ENCODE data around the gene KLHDC9. TPM values are rescaled to one million over a fixed set of nuclear protein-coding genes. Genes with fewer than 3 reads are reported as not detected.

The KLHDC9 gene
- total RNA-seq, 1 donor from 2014 or later = 14.3 TPM

- Mint-ChIP-seq H3K4me1 (ENCODE audit: unreplicated experiment) (no peaks in the 10 kb centered on the region), H3K4me3 (peak overlapping the region; percentile 67), H3K9me3 (no peaks in the 10 kb centered on the region), H3K27ac (peak overlapping the region; percentile 86), H3K36me3 (peaks cover 4% of the 10 kb centered on the region), H3K27me3 (peaks cover 13% of the 10 kb centered on the region)
- TF ChIP-seq, protein P1, sequence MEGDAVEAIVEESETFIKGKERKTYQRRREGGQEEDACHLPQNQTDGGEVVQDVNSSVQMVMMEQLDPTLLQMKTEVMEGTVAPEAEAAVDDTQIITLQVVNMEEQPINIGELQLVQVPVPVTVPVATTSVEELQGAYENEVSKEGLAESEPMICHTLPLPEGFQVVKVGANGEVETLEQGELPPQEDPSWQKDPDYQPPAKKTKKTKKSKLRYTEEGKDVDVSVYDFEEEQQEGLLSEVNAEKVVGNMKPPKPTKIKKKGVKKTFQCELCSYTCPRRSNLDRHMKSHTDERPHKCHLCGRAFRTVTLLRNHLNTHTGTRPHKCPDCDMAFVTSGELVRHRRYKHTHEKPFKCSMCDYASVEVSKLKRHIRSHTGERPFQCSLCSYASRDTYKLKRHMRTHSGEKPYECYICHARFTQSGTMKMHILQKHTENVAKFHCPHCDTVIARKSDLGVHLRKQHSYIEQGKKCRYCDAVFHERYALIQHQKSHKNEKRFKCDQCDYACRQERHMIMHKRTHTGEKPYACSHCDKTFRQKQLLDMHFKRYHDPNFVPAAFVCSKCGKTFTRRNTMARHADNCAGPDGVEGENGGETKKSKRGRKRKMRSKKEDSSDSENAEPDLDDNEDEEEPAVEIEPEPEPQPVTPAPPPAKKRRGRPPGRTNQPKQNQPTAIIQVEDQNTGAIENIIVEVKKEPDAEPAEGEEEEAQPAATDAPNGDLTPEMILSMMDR (conservative IDR thresholded peaks at IDR 0.05) = no peak
- DNase-seq (ENCODE audit: extremely low spot score, unreplicated experiment) = no peak
Observed at GRCh38 chr1:161068306-161069234, 29.6 kb upstream of the KLHDC9 start.

DNA sequence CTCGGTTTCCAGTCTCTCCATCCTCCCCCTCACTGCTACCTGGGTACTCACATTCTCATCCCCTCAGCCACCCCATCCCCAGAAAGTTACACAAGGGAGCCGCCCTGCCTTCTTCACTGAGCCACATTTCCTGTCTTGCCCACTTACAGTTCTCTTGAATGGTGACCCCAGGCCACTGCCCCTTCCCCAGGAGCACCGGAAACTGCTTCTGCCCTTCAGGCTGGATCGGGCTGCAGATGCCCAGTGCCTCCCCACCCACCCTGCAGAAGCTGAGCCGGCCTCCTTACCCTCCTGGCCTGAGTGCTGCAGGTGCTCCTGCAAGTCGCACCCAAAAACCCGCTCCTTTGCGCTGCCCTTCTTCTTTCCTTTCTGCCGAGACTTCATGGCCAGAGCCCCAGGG lies 28.9 kb upstream of the KLHDC9 start:
- TF ChIP-seq, protein P1 (conservative IDR thresholded peaks at IDR 0.05) = no peak
- H3K36me3 Mint-ChIP-seq = peaks cover 4% of the 10 kb centered on the region

GRCh38 chr1:161069731-161070270 lies 28.4 kb upstream of the KLHDC9 start, which contains the start of gene ARHGAP30:
TSS of gene ARHGAP30 (minus strand) at chr1:161069891. CDS start at chr1:161069624, 267 bp downstream.
- TF ChIP-seq, protein P1 (conservative IDR thresholded peaks at IDR 0.05) = no peak
- H3K27me3 Mint-ChIP-seq = peaks cover 3% of the 10 kb centered on the region
- peaks cover 4% of the 10 kb centered on the region for H3K36me3 Mint-ChIP-seq
- H3K27ac Mint-ChIP-seq = peak within 1 kb of the TSS; percentile 86
- H3K4me3 Mint-ChIP-seq = peak within 1 kb of the TSS; percentile 67
- DNase-seq (ENCODE audit: extremely low spot score, unreplicated experiment) = no peak
- no peaks in the 10 kb centered on the region for H3K4me1 Mint-ChIP-seq (ENCODE audit: unreplicated experiment)
- no peaks in the 10 kb centered on the region for H3K9me3 Mint-ChIP-seq

More for the DNA sequence above, 28.9 kb upstream of the KLHDC9 start:
- no peak for DNase-seq (ENCODE audit: extremely low spot score, unreplicated experiment)
- peak overlapping the region; percentile 86 for H3K27ac Mint-ChIP-seq
- H3K4me3 Mint-ChIP-seq = peak overlapping the region; percentile 67
- H3K27me3 Mint-ChIP-seq = peaks cover 8% of the 10 kb centered on the region
- no peaks in the 10 kb centered on the region for H3K4me1 Mint-ChIP-seq (ENCODE audit: unreplicated experiment)
- no peaks in the 10 kb centered on the region for H3K9me3 Mint-ChIP-seq

DNA sequence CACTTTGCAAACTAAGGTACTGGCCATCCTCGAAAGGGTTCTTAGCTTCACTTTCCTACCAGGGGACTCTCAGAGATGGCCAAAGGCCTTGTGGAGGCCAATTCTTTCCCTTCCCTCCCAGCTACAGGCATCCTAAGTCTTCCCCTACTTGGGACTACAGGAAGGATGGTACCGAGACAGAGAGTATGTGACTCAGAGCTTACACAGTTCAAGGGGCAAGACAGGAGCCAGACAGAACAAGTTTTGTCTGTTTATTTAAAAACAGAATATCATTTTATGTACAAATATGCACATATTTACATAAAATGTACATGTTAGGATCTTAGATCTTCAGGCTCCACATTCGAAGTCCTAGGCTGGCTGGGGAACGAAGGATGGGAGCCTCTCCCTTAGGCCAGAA lies 27.4 kb upstream of the KLHDC9 start:
- peaks cover 3% of the 10 kb centered on the region for H3K27me3 Mint-ChIP-seq

GRCh38 chr1:161071886-161072371 lies 26.2 kb upstream of the KLHDC9 start:
- Mint-ChIP-seq H3K9me3 (no peaks in the 10 kb centered on the region), H3K4me1 (ENCODE audit: unreplicated experiment) (no peaks in the 10 kb centered on the region), H3K27me3 (no peaks in the 10 kb centered on the region), H3K27ac (peak overlapping the region; percentile 63), H3K36me3 (peaks cover 4% of the 10 kb centered on the region), H3K4me3 (peak overlapping the region; percentile 49)
- no peak for DNase-seq (ENCODE audit: extremely low spot score, unreplicated experiment)
- TF ChIP-seq, protein P1 (conservative IDR thresholded peaks at IDR 0.05) = peak; percentile 79

More for the DNA sequence above, 27.4 kb upstream of the KLHDC9 start:
- Mint-ChIP-seq H3K9me3 (no peaks in the 10 kb centered on the region), H3K36me3 (peaks cover 4% of the 10 kb centered on the region), H3K27ac (peak overlapping the region; percentile 31), H3K4me1 (ENCODE audit: unreplicated experiment) (no peaks in the 10 kb centered on the region), H3K4me3 (no peak overlapping the region)
- TF ChIP-seq, protein P1 (conservative IDR thresholded peaks at IDR 0.05) = no peak
- no peak for DNase-seq (ENCODE audit: extremely low spot score, unreplicated experiment)
